Astrocyte (in vitro differentiated cells and primary cell): ENCODE measurements around the gene BROX. TPM values are rescaled to one million over a fixed set of nuclear protein-coding genes. Genes with fewer than 3 reads are reported as not detected.

ENCODE experiments used
- DNase-seq: peaks from one replicate; pipeline ENCODE4 v3.0.0-alpha.2; 2010; ENCODE audit warnings: low read depth
- FAIRE-seq: peaks from 2 replicates; lab custom pipeline; 2011; peaks lifted over from hg19 to GRCh38; lab: Jason Lieb, UNC
- H2AFZ ChIP-seq: 2 replicates; pipeline ENCODE4 v1.6.0; 2012; ENCODE audit warnings: low read depth, low read length, inconsistent platforms
- H3K27ac ChIP-seq: 2 replicates; pipeline ENCODE4 v1.5.1; 2011; ENCODE audit warnings: low read depth, low read length, inconsistent platforms
- H3K27me3 ChIP-seq: 2 replicates; pipeline ENCODE4 v1.6.0; 2011; ENCODE audit warnings: low read length, inconsistent platforms; ENCODE audit not compliant: insufficient read depth
- H3K36me3 ChIP-seq: 2 replicates; pipeline ENCODE4 v1.5.1; 2011; ENCODE audit warnings: low read length, inconsistent platforms; ENCODE audit not compliant: insufficient read depth
- H3K4me1 ChIP-seq: 2 replicates; pipeline ENCODE4 v1.5.1; 2011; ENCODE audit warnings: low read length, inconsistent platforms; ENCODE audit not compliant: insufficient read depth
- H3K4me2 ChIP-seq: 2 replicates; pipeline ENCODE4 v1.6.0; 2012; ENCODE audit warnings: low read length, inconsistent platforms
- H3K4me3 ChIP-seq: 2 replicates; pipeline ENCODE4 v1.5.1; 2011; ENCODE audit warnings: low read depth, mild to moderate bottlenecking, low read length, inconsistent platforms; ENCODE audit not compliant: insufficient read depth
- H3K79me2 ChIP-seq: 2 replicates; pipeline ENCODE4 v1.6.0; 2012; ENCODE audit warnings: mild to moderate bottlenecking, low read length, inconsistent platforms; ENCODE audit not compliant: insufficient read depth
- H3K9ac ChIP-seq: 2 replicates; pipeline ENCODE4 v1.6.0; 2012; ENCODE audit warnings: mild to moderate bottlenecking, low read length, inconsistent platforms
- H3K9me3 ChIP-seq: 2 replicates; pipeline ENCODE4 v1.5.1; 2012; ENCODE audit warnings: low read depth, mild to moderate bottlenecking, low read length, inconsistent platforms; ENCODE audit not compliant: insufficient read depth
- H4K20me1 ChIP-seq: 2 replicates; pipeline ENCODE4 v1.6.0; 2012; ENCODE audit warnings: low read length, inconsistent platforms; ENCODE audit not compliant: insufficient read depth
- H3K27ac Mint-ChIP-seq: one replicate; pipeline ENCODE4 v1.8.0; 2021; ENCODE audit warnings: mild to moderate bottlenecking, mixed read lengths; ENCODE audit not compliant: unreplicated experiment
- H3K27me3 Mint-ChIP-seq: one replicate; pipeline ENCODE4 v1.8.0; 2021; ENCODE audit warnings: low read depth, mixed read lengths; ENCODE audit not compliant: unreplicated experiment
- H3K36me3 Mint-ChIP-seq: one replicate; pipeline ENCODE4 v1.8.0; 2021; ENCODE audit warnings: low read depth, mixed read lengths; ENCODE audit not compliant: unreplicated experiment
- H3K4me1 Mint-ChIP-seq: one replicate; pipeline ENCODE4 v1.8.0; 2021; ENCODE audit warnings: low read depth, mixed read lengths; ENCODE audit not compliant: unreplicated experiment
- H3K4me3 Mint-ChIP-seq: one replicate; pipeline ENCODE4 v1.8.0; 2021; ENCODE audit warnings: mild to moderate bottlenecking, moderate library complexity, mixed read lengths; ENCODE audit not compliant: unreplicated experiment
- H3K9me3 Mint-ChIP-seq: one replicate; pipeline ENCODE4 v1.8.0; 2021; ENCODE audit warnings: mild to moderate bottlenecking, mixed read lengths; ENCODE audit not compliant: unreplicated experiment
- EZH2 ChIP-seq: IDR thresholded peaks from 2 replicates; pipeline ENCODE4 v1.6.1; 2012; ENCODE audit warnings: mild to moderate bottlenecking, low read length, inconsistent platforms; ENCODE audit not compliant: insufficient read depth
- total RNA-seq: library from RNA; stranded (reverse); gene quantifications from 2 replicates; pipeline ENCODE4 v1.2.1, GENCODE V29; 2021
- TF ChIP-seq, protein P1 (sequence below): IDR thresholded peaks from 2 replicates; pipeline ENCODE4 v1.5.1; 2011; ENCODE audit warnings: low read depth, mild to moderate bottlenecking, inconsistent platforms, low read length, moderate library complexity; ENCODE audit not compliant: insufficient read depth

The BROX gene
- total RNA-seq, 1 donor from 2014 or later, result 49.5 TPM

DNA sequence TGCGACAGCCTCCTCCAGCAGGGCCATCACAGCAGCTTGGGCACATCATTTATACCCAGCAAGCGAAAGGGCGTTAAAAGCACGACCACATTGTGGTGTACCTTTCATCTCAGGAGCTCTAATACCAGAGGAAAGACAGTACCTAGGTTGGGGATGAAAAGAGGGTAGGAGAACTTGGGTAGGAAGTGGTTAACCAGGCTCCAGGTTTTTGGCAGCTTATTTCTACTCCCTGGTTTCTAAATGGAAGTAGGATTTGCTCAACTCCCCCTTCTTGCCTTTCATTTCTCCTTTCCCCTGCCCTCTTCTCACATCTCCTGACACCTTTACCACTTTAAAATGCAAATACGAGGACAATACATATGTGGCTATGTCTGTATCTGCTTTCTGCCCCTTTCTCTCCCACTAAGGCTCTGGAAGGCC lies 54.8 kb downstream of the BROX start:
- no peak overlapping the region for H3K4me3 Mint-ChIP-seq
- Histone ChIP-seq H3K27me3 (no peaks in the 10 kb centered on the region), H3K4me2 (no peak overlapping the region), H3K36me3 (no peaks in the 10 kb centered on the region), H3K27ac (no peak overlapping the region), H3K79me2 (no peaks in the 10 kb centered on the region), H4K20me1 (no peaks in the 10 kb centered on the region), H3K9me3 (peaks cover 5% of the 10 kb centered on the region), H2AFZ (no peak overlapping the region), H3K9ac (no peak overlapping the region), H3K4me3 (no peak overlapping the region), H3K4me1 (no peaks in the 10 kb centered on the region)
- TF ChIP-seq, protein P1, sequence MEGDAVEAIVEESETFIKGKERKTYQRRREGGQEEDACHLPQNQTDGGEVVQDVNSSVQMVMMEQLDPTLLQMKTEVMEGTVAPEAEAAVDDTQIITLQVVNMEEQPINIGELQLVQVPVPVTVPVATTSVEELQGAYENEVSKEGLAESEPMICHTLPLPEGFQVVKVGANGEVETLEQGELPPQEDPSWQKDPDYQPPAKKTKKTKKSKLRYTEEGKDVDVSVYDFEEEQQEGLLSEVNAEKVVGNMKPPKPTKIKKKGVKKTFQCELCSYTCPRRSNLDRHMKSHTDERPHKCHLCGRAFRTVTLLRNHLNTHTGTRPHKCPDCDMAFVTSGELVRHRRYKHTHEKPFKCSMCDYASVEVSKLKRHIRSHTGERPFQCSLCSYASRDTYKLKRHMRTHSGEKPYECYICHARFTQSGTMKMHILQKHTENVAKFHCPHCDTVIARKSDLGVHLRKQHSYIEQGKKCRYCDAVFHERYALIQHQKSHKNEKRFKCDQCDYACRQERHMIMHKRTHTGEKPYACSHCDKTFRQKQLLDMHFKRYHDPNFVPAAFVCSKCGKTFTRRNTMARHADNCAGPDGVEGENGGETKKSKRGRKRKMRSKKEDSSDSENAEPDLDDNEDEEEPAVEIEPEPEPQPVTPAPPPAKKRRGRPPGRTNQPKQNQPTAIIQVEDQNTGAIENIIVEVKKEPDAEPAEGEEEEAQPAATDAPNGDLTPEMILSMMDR, result no peak
- no peak for TF ChIP-seq EZH2
- no peak for DNase-seq
- no peak overlapping the region for H3K27ac Mint-ChIP-seq
- peaks cover 12% of the 10 kb centered on the region for H3K9me3 Mint-ChIP-seq
- FAIRE-seq, result no peak
- no peaks in the 10 kb centered on the region for H3K27me3 Mint-ChIP-seq
- no peaks in the 10 kb centered on the region for H3K4me1 Mint-ChIP-seq
- no peaks in the 10 kb centered on the region for H3K36me3 Mint-ChIP-seq

- no peak overlapping the region for H3K4me2 ChIP-seq
- no peaks in the 10 kb centered on the region for H3K36me3 ChIP-seq
- H3K27me3 ChIP-seq, result no peaks in the 10 kb centered on the region
- H3K4me1 ChIP-seq, result no peaks in the 10 kb centered on the region
- Mint-ChIP-seq H3K36me3 (no peaks in the 10 kb centered on the region), H3K9me3 (peaks cover 12% of the 10 kb centered on the region), H3K27me3 (no peaks in the 10 kb centered on the region), H3K4me3 (no peak overlapping the region), H3K4me1 (no peaks in the 10 kb centered on the region), H3K27ac (no peak overlapping the region)
- peaks cover 5% of the 10 kb centered on the region for H3K9me3 ChIP-seq
- no peak overlapping the region for H3K9ac ChIP-seq
- H3K4me3 ChIP-seq, result no peak overlapping the region
- DNase-seq, result no peak
- no peaks in the 10 kb centered on the region for H4K20me1 ChIP-seq
- FAIRE-seq, result no peak
- no peaks in the 10 kb centered on the region for H3K79me2 ChIP-seq
- no peak overlapping the region for H3K27ac ChIP-seq
- no peak overlapping the region for H2AFZ ChIP-seq
- TF ChIP-seq, protein P1, result no peak
- TF ChIP-seq EZH2, result no peak
Measured at GRCh38 chr1:222768592-222768991, 56.2 kb downstream of the BROX start.

GRCh38 chr1:222769181-222769580 lies 56.8 kb downstream of the BROX start:
- no peak for FAIRE-seq

More at GRCh38 chr1:222769181-222769580, 56.8 kb downstream of the BROX start:
- Histone ChIP-seq H3K4me2 (no peak overlapping the region), H3K36me3 (no peaks in the 10 kb centered on the region), H3K4me1 (no peaks in the 10 kb centered on the region), H3K27ac (no peak overlapping the region), H3K27me3 (no peaks in the 10 kb centered on the region), H3K9ac (no peak overlapping the region), H3K79me2 (no peaks in the 10 kb centered on the region), H2AFZ (no peak overlapping the region), H4K20me1 (no peaks in the 10 kb centered on the region), H3K4me3 (no peak overlapping the region), H3K9me3 (peaks cover 5% of the 10 kb centered on the region)
- Mint-ChIP-seq H3K4me1 (no peaks in the 10 kb centered on the region), H3K9me3 (peaks cover 12% of the 10 kb centered on the region), H3K27me3 (no peaks in the 10 kb centered on the region), H3K4me3 (no peak overlapping the region), H3K36me3 (no peaks in the 10 kb centered on the region), H3K27ac (no peak overlapping the region)
- TF ChIP-seq, protein P1, result no peak
- TF ChIP-seq EZH2, result no peak
- DNase-seq, result no peak
